Embryonic facial prominence (tissue), 1 donor: ENCODE measurements around the gene RAET1G.
"Not testable (repeated sequence)": the region's sequence is repeated elsewhere in the genome, so short reads cannot be mapped to it uniquely, and the experiment has no call there.

Experiments used
- DNase-seq: peaks from one replicate; pipeline ENCODE4 v3.0.0-alpha.2; 2016; ENCODE audit errors: extremely low spot score

Gene RAET1G

GRCh38 chr6:149897015-149897697, 25.8 kb downstream of the RAET1G start:
- no peak for DNase-seq

DNA sequence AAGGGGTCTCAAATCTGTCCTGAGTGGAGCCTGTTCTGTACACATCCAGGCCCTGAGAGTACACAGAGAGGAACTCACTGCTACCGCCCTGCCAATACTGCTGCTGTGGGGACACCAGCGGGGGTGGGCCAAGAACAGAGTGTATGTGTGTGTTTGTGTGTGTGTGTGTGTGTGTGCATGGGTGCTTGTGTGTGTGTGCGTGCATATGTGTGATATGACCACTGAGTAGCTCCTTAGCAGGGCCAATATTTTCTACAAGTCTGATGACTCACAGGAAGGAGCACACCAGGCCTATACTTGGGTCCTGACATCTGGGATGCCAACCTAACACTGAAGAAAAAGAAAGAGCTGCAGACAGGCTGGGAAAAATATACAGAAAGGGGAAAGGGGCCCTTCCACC, 26.4 kb downstream of the RAET1G start:
- DNase-seq = no peak

GRCh38 chr6:149895833-149896271, 27.1 kb downstream of the RAET1G start:
- DNase-seq = no peak

DNA sequence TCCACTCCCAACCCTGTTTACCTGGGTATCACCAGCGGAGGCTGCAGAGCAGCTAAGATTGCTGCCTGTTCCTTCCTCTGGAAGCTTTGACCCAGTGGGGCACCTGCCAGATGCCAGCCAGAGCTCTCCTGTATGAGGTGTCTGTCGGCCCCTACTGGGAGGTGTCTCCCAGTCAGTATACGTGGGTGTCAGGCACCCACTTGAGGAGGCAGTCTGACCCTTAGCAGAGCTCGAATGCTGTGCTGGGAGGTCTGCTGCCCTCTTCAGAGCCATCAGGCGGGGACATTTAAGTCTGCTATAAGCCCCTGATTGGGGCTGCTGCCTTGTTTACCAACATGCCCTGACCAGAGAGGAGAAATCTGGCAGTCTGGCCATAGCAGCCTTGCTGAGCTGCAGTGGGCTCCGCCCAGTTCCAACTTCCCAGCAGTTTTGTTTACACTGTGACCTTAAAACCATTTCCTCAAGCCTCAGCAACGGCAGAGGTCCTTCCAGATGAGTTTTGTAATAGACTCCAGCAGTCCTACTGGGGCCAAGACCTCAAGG, 27.8 kb downstream of the RAET1G start:
- no peak for DNase-seq

GRCh38 chr6:149891864-149892263, 31.1 kb downstream of the RAET1G start:
- not testable (repeated sequence) for DNase-seq

GRCh38 chr6:149891259-149891658, 31.7 kb downstream of the RAET1G start:
- DNase-seq = no peak

GRCh38 chr6:149890629-149891045, 32.3 kb downstream of the RAET1G start:
- DNase-seq = no peak

- DNase-seq = no peak
These were observed 33.6 kb downstream of the RAET1G start for GRCh38 chr6:149889326-149889725.

GRCh38 chr6:149888659-149889058, 34.3 kb downstream of the RAET1G start:
- DNase-seq = no peak

GRCh38 chr6:149888093-149888492, 34.8 kb downstream of the RAET1G start:
- DNase-seq = no peak

DNA sequence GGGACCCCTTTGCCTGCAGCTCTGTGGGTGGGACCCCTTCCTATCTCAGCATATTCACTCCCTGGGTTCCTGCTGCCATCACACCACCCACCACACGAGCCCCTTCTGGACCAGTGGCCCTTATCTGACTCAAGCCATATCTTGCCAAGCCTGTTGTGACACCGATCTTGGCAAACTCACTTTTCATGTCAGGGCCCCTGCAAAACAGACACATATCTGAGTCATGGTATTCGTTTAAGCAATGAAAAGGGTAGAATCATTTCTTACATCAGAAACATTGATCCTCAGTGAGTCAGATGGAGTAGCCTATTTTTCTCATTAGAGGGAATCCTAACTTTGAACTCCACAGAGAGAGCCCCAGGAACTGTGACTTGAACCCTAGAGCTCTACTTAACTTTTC, 35.6 kb downstream of the RAET1G start:
- no peak for DNase-seq

DNA sequence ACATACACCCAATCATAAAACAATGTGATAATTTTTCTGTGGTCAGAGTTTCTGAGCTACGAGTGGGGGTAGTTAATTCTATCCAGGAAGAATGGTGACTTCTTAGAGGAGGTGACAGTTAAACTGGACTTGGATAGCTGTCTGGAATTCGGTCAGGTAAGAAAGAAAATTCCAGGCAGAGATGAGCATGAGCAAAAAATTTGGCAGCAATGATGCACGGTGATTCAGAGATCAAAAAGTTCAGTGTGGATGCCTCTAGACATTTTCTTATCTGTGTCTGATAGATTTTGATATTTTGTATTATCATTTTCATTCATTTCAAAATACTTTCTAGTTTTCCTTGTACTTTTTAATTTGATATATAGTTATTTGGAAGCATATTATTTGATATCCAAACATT, 37.0 kb downstream of the RAET1G start:
- DNase-seq = no peak

DNA sequence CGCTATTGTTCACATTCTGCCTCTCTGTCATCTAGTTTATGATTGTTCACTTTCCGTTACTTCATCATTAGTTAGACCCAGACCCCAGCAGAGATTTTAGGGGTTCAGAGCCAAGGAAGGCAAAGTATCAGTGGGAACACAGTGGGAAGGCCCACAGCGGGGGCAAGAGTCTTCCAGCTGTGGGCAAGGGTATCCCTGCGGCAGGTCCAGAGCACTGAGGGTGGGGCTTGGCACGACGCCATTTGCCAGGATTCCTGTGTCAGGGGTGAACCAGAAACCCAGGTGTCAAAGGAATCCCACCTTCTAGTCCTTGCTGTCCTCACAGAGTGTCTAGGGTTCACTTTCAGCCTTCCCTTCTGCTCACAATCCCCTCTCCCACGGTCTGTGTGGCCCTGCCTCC, 38.3 kb downstream of the RAET1G start:
- DNase-seq = no peak

DNA sequence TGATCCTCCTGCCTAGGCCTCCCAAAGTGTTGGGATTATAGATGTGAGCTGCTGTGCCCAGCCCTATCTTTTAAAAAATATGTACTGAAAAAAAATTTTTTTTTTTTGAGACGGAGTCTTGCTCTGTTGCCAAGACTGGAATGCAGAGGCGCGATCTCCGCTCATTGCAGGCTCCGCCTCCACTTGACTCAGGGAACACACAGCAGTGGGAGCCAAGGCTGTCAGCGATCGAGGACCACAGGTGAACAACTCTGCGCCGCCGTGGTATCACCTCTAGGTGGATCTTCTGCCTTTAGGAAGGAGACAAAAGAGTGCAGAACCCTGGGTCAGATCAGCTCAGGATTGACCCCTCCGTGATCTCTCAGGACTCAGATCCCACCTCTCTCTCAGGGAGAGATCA, 38.7 kb downstream of the RAET1G start:
- DNase-seq = no peak

- no peak for DNase-seq
These were observed 41.1 kb downstream of the RAET1G start for GRCh38 chr6:149881860-149882259.

DNA sequence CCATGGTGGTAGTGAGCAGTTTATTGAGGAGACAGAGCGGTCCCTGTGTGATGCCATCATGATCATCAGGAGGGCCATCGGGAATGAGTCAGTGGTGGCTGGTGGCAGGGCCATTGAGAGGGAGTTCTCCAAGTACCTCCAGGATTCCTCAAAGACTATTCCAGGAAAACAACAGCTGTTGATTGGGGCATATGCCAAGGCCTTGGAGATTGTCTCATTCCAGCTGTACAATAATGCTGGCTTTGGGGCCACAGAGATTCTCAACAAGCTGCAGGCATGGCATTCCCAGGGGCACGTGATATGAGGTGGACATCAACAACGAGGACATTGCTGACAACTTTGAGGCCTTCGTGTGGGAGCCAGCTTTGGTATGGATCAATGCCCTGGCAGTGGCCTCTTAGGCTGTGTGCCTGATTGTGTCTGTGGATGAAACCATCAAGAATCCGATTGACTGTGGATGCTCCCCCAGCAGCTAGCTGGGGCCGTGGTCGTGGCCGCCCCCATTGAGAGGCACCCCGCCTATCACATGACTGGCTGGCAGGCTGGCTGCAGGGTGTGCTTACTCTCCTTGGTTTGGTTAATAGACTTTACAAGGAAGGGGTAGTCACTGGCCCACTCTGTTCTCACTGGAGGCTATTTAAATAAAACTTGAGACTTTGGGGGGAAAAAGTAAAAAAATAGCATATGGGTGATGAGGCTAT, 41.7 kb downstream of the RAET1G start:
- DNase-seq = no peak

DNA sequence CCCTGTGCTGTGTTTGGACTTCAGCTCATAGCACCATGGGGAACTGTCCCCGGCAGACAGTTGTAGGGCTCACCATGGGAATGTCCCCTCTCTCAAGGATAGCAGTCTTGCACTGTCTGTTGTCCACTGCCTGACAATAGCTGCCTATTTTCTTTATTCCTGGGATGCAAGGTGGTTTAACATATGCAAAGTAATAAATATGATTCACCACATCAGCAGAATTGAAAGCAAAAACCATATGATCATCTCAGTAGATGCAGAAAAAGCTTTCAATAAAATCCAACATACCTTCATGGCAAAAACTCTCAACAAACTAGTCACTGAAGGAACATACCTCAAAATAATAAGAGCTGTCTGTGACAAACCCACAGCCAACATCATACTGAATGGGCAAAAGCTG, 45.3 kb downstream of the RAET1G start:
- no peak for DNase-seq

DNA sequence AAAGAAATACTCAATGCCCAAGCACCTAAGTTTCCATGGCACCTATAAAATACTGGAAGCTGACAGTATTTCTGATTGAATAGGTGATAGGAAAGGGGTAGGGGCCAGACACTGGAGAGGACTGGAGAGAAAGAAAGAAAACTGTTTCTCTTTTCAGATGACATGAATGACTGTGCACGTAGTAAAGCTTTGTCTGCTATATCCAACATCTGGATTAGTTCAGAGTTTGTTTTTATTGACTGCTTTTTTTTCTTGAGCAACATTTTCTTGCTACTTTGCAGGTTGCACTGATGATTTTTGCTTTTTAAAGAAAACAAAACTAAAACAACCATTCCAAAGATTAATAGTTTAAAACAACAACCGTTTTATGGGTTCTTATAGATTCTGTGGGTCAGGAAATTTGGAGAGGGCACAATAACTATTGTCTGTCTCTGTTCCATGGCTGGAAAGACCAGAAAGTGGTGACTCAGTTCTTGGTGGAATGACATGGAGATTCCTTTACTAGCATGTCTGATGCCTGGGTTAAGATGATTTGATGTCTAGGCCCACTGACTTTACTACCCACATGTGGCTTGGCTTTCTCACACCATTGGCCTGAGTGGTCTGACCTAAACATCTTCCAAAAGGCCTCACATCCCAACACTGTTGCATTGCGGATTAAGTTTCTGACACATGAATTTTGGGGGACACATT, 46.5 kb downstream of the RAET1G start:
- no peak for DNase-seq

- no peak for DNase-seq
These were observed 50.7 kb downstream of the RAET1G start for GRCh38 chr6:149872233-149872632.

DNA sequence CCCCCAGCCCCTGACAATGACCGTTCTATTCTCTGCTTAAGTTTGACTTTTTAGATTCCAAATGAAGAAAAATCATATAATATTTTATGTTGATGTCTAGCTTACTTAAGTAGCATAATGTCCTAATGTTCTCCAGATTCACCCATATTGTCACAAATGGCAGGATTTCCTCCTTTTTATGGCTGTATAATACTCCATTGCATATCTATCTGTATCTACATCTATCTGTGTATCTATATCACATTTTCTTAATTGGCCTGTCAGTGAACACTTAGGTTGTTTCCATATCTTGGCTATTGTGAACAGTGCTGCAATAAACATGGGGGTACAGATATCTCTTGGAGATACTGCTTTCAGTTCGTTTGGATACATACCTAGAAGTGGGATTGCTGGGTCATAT, 51.7 kb downstream of the RAET1G start:
- DNase-seq = no peak

GRCh38 chr6:149869275-149869892, 53.5 kb downstream of the RAET1G start:
- DNase-seq = no peak
